ENCODE data around the gene CETN2.

CETN2 gene

DNA sequence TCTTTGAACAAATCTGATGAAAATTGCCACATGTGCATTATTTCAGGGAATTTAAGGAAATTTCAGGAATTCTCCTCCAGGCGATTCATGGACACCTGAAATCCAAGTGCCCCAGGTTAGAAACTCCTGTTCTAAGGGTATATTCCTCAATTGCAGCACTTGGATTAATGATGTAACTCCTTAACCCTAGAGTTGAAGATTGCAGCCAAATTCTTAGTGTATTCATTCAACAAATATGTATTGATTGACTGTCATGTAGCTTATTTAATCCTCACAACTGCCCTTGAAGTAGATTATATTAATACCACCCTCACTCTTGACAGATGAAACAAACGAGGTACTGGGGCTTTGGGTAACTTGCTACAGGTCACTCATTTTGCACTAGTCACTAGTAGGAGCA lies 11.3 kb downstream of the CETN2 start:
- TF ChIP-seq, protein P1, sequence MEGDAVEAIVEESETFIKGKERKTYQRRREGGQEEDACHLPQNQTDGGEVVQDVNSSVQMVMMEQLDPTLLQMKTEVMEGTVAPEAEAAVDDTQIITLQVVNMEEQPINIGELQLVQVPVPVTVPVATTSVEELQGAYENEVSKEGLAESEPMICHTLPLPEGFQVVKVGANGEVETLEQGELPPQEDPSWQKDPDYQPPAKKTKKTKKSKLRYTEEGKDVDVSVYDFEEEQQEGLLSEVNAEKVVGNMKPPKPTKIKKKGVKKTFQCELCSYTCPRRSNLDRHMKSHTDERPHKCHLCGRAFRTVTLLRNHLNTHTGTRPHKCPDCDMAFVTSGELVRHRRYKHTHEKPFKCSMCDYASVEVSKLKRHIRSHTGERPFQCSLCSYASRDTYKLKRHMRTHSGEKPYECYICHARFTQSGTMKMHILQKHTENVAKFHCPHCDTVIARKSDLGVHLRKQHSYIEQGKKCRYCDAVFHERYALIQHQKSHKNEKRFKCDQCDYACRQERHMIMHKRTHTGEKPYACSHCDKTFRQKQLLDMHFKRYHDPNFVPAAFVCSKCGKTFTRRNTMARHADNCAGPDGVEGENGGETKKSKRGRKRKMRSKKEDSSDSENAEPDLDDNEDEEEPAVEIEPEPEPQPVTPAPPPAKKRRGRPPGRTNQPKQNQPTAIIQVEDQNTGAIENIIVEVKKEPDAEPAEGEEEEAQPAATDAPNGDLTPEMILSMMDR (conservative IDR thresholded peaks at IDR 0.05; ENCODE audit: low read depth, low read length) = no peak
- DNase-seq (ENCODE audit: low read depth) = no peak
- H3K4me3 ChIP-seq (ENCODE audit: low read length) = no peak overlapping the region

DNA sequence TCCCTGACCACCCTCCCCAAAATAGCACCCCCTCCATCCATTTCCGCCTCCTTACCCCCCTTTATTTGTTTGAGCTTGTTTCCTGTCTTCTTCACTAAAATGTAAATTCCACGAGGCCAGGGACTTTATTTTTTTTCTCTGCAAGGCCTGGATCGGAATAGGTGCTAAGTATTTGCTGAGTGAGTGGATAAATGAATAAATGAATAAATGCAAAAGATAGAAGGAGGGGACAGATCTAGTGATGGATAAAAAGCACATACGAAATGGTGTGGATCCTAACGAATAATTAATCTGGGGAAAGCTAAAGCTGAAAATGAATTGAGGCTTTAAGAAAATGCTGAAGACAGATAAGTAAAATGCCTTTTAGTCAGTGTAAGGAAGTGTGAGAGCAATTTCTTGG lies 12.2 kb downstream of the CETN2 start:
- DNase-seq (ENCODE audit: low read depth) = no peak
- H3K4me3 ChIP-seq (ENCODE audit: low read length) = no peak overlapping the region
- TF ChIP-seq, protein P1 (conservative IDR thresholded peaks at IDR 0.05; ENCODE audit: low read depth, low read length) = no peak

DNA sequence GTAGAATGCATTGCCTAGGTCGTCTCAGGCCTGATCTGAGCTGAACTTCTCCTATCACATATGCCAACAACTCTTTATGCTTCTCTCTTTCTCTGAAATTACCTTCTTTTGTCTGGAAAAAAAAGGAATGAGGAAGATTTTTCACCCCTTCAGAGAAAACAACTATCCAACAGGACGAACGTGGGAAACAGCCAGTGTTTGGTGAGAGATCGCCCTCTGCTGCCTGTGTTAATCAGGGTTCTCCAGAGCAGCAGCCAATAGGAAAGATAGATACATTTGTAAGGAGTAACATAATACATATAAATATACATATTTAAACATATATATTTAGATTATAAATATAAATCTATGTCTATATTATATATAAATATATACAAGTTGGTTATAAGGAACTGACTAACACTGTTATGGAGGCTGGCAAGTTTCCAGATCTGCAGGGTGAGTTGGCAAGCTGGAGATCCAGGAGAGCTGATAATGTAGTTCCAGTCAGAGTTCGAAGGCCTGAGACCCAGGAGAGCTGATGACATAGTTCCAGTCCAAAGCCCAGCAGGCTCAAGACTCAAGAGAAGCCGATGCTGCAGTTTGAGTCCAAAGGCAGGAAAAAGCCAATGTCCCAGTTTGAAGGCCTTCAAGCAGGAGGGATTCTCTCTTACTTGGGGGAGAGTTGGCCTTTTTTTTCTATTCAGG lies 13.3 kb downstream of the CETN2 start:
- TF ChIP-seq, protein P1 (conservative IDR thresholded peaks at IDR 0.05; ENCODE audit: low read depth, low read length) = peak; percentile 61
- DNase-seq (ENCODE audit: low read depth) = no peak

DNA sequence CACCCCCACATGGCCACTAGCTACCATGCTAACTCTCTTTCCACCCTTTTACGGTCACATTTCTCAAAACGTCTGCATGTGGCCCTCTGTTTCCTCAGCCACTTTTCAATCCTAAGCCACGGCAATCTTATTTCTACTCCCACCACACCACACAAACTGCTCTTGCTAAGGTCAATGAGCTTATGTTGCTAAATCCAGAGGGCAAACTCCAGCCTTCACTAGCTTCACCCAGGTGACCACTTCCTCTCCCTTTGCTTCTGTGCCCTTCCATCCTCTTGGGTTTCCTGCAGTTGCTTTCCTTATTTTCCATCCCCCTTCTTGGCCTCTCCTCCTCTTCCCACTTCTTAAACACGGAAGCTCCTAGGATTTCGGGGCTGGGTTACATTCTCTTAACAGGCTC lies 16.5 kb downstream of the CETN2 start:
- no peak for DNase-seq (ENCODE audit: low read depth)
- TF ChIP-seq, protein P1 (conservative IDR thresholded peaks at IDR 0.05; ENCODE audit: low read depth, low read length) = no peak
- no peak overlapping the region for H3K4me3 ChIP-seq (ENCODE audit: low read length)

More for the DNA sequence above, 13.3 kb downstream of the CETN2 start:
- no peak overlapping the region for H3K4me3 ChIP-seq (ENCODE audit: low read length)

DNA sequence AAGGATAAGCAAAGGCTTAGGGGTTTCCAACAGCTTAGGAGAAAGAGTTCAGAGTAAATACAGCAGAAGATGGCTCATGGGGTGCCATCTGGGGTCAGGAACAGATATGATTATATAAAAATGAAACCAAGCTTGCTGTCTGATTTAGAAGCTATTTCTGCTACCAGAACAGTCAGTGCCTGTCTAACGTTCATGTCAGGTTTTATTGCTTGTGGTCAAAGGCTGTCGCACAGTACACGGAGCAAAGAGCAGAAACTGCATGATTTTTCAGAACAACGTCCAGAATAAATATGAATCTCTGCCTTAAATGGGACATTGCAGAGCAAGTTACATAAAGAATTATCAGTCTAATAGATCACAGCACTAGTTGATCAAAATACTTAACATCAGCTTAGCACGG lies 17.4 kb downstream of the CETN2 start:
- no peak overlapping the region for H3K4me3 ChIP-seq (ENCODE audit: low read length)
- TF ChIP-seq, protein P1 (conservative IDR thresholded peaks at IDR 0.05; ENCODE audit: low read depth, low read length) = no peak
- no peak for DNase-seq (ENCODE audit: low read depth)

DNA sequence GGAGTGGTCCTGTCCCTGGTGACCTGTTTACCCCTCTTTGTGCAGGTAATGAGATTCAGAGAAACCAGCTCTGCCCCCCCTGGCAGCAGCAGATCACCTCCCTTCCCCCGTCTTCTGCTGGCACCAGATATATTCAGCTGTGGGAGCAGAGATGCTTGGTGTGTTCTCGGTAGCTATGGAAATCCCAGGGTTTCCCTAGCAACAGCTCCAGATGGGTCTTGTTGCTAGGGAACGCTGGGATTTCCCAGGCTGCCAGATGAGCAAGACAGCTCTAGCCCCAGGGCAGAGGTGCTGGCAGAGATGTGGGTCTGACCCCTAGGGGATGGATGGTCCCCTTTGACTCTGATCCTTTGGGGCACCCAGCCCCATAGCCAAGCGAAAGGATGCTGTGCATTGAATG lies 20.2 kb downstream of the CETN2 start:
- DNase-seq (ENCODE audit: low read depth) = no peak
- TF ChIP-seq, protein P1 (conservative IDR thresholded peaks at IDR 0.05; ENCODE audit: low read depth, low read length) = no peak
- H3K4me3 ChIP-seq (ENCODE audit: low read length) = no peak overlapping the region

DNA sequence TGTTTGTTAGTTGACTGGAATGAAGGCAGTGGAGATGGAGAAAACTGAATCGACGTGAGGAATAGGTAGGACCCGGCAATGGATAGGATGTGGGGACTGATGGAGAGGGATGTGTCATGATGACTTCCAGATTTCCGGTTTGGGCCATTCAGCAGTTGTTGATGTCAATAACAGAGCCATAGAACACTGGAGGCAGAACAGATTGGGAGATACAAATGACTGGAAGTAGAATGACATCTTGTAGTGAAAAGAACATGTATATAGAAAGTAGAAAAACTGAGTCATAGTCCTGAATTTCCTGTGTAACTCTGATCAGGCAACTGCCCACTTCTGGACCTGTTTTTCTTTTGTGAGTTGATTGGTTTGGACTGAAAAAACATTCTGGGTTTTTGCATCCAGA lies 24.5 kb downstream of the CETN2 start:
- DNase-seq (ENCODE audit: low read depth) = no peak
- TF ChIP-seq, protein P1 (conservative IDR thresholded peaks at IDR 0.05; ENCODE audit: low read depth, low read length) = no peak
- no peak overlapping the region for H3K4me3 ChIP-seq (ENCODE audit: low read length)
